ENCODE measurements around the gene MXD1. TPM values are rescaled to one million over a fixed set of nuclear protein-coding genes. Genes with fewer than 3 reads are reported as not detected.

MXD1 gene, protein sequence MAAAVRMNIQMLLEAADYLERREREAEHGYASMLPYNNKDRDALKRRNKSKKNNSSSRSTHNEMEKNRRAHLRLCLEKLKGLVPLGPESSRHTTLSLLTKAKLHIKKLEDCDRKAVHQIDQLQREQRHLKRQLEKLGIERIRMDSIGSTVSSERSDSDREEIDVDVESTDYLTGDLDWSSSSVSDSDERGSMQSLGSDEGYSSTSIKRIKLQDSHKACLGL
- total RNA-seq, result 1 to 10 TPM in 1 of 2 donors, under 1 TPM in 1; 0.73 to 5.5 TPM
- polyA plus RNA-seq (2013, experiment 1 of 2), result 5.1 TPM
- polyA plus RNA-seq (2013, experiment 2 of 2), result 6.1 TPM
- long read RNA-seq, experiment 1, partial matches to known transcripts, result 0 of 4 reads
- long read RNA-seq, experiment 1, other reads (novel, unspliced or antisense), result 4 of 4 reads
- long read RNA-seq, experiment 2, full-length matches to known transcripts, result 4 of 8 reads
- long read RNA-seq, experiment 2, partial matches to known transcripts, result 1 of 8 reads
- long read RNA-seq, experiment 2, other reads (novel, unspliced or antisense), result 3 of 8 reads
- long read RNA-seq, experiment 3, full-length matches to known transcripts, result 16 of 17 reads
- long read RNA-seq, experiment 3, partial matches to known transcripts, result 0 of 17 reads
- long read RNA-seq, experiment 3, other reads (novel, unspliced or antisense), result 1 of 17 reads
- long read RNA-seq, experiment 4, partial matches to known transcripts, result 0 of 1 reads
- long read RNA-seq, experiment 4, other reads (novel, unspliced or antisense), result 0 of 1 reads

DNA sequence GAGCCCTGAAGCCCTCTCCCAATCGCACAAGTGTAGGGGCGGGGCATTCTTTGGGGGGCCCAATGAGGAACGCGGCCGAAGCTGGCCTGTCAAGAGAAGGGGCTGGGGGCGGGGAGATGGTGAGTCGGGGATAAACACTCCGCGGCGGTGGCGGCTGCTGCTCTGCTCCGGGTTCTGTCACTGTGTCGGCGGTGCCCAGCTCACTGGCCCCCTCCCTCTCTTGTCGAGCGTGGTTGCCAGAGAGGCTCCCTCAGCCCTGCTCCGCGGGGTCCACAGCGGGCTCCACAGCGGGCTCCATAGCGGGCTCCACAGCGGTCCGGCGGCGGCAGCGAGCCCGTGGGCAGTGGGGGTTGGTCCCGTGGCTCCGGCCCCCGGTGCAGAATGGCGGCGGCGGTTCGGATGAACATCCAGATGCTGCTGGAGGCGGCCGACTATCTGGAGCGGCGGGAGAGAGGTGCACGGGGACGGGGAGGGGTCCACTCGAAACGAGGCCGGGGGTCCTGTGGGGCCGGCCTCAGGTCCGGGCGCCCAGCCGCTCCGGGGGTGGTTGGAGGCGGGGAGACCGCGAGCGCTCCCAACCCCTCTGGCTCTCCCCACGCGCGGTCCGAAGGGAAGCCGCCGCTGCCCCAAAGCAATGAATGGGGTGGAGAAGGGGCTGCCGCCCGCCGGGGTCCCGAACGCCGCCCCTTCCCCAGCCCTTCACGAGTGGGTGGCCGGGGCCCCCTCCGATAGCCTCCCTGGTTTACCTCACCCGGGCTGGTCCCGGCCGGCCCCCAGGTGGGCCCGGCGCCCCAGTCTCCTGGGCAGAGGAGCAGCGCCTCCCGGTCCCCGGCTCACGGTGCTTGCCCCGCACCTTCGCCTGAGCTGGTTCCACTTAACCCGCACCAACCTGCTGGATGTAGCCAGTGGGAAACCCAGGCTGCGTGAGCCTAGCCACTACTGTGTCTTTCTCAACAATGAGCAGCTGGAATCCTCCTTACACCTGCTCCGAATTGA lies at the start of gene MXD1:
Gene MXD1 (plus strand): TSS at position 160 of the 996 bp plus-strand sequence. CDS start 222 bp downstream, at position 382.
- peak within 1 kb of the TSS; percentile 91 for H3K9ac ChIP-seq (ENCODE audit: extremely low read depth, low read length, poor library complexity, severe bottlenecking)
- H3K4me1 Mint-ChIP-seq, result peaks cover 9% of the 10 kb centered on the region
- H3K36me3 ChIP-seq (ENCODE audit: control insufficient read depth, insufficient read depth, low read length), result peaks cover 14% of the 10 kb centered on the region
- no peaks in the 10 kb centered on the region for H3K27me3 Mint-ChIP-seq (ENCODE audit: insufficient read depth)
- H3K4me1 ChIP-seq (ENCODE audit: control insufficient read depth, insufficient read depth, low read length), result peaks cover 4% of the 10 kb centered on the region
- TF ChIP-seq, protein P1, sequence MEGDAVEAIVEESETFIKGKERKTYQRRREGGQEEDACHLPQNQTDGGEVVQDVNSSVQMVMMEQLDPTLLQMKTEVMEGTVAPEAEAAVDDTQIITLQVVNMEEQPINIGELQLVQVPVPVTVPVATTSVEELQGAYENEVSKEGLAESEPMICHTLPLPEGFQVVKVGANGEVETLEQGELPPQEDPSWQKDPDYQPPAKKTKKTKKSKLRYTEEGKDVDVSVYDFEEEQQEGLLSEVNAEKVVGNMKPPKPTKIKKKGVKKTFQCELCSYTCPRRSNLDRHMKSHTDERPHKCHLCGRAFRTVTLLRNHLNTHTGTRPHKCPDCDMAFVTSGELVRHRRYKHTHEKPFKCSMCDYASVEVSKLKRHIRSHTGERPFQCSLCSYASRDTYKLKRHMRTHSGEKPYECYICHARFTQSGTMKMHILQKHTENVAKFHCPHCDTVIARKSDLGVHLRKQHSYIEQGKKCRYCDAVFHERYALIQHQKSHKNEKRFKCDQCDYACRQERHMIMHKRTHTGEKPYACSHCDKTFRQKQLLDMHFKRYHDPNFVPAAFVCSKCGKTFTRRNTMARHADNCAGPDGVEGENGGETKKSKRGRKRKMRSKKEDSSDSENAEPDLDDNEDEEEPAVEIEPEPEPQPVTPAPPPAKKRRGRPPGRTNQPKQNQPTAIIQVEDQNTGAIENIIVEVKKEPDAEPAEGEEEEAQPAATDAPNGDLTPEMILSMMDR (conservative IDR thresholded peaks at IDR 0.05), result no peak
- H3K27ac ChIP-seq (ENCODE audit: low read depth, low read length), result peak within 1 kb of the TSS; percentile 96
- no peaks in the 10 kb centered on the region for H3K9me3 Mint-ChIP-seq
- peak within 1 kb of the TSS; percentile 79 for H3K4me3 ChIP-seq (ENCODE audit: low read length)
- H3K4me3 Mint-ChIP-seq, result peak within 1 kb of the TSS; percentile 68
- H3K9me3 ChIP-seq (ENCODE audit: control insufficient read depth, low read length), result no peaks in the 10 kb centered on the region
- H3K36me3 Mint-ChIP-seq (ENCODE audit: low read depth), result peaks cover 5% of the 10 kb centered on the region
- peak; percentile 63 for DNase-seq
- 2 to 3% methylated on average over 11 to 81 of the region's 81 CpGs for WGBS, 2 experiments (ENCODE audit: insufficient coverage in 1 of 2, insufficient read length in 1 of 2)
- H3K27me3 ChIP-seq (ENCODE audit: control insufficient read depth, insufficient read depth, low read length, poor library complexity, severe bottlenecking), result peaks cover 9% of the 10 kb centered on the region
- peak within 1 kb of the TSS; percentile 96 for H3K27ac Mint-ChIP-seq

DNA sequence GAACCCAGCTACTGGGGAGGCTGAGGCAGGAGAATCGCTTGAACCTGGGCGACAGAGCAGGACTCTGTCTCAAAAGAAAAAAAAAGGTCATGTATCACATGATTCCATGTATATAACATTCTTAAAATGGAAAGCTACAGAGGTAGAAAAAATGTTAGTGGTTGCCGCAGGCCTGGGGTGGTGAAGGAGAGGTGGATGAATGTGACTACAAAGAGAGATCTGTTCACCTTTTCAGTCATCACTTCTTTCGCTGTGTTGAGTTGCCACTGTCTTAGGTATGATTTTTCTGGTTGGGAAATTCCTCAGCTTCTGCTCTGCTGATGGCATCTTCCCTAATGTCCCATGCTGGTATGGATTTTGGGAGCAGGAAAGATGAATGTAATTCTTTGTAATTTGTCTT lies 26.5 kb upstream of the MXD1 start:
- H3K4me1 Mint-ChIP-seq, result peaks cover 2% of the 10 kb centered on the region
- H3K36me3 Mint-ChIP-seq (ENCODE audit: low read depth), result no peaks in the 10 kb centered on the region
- Histone ChIP-seq H3K9me3 (ENCODE audit: control insufficient read depth, low read length) (peaks cover 28% of the 10 kb centered on the region), H3K27me3 (ENCODE audit: control insufficient read depth, insufficient read depth, low read length, poor library complexity, severe bottlenecking) (peaks cover 39% of the 10 kb centered on the region), H3K4me1 (ENCODE audit: control insufficient read depth, insufficient read depth, low read length) (no peaks in the 10 kb centered on the region), H3K36me3 (ENCODE audit: control insufficient read depth, insufficient read depth, low read length) (no peaks in the 10 kb centered on the region), H3K27ac (ENCODE audit: low read depth, low read length) (no peak overlapping the region), H3K4me3 (ENCODE audit: low read length) (no peak overlapping the region), H3K9ac (ENCODE audit: extremely low read depth, low read length, poor library complexity, severe bottlenecking) (no peak overlapping the region)
- WGBS, 2 experiments (ENCODE audit: insufficient coverage in 1 of 2, insufficient read length in 1 of 2), result 94 to 96% methylated on average over 2 to 4 of the region's 4 CpGs
- TF ChIP-seq, protein P1 (conservative IDR thresholded peaks at IDR 0.05), result no peak
- DNase-seq, result no peak
- H3K4me3 Mint-ChIP-seq, result no peak overlapping the region
- peaks cover 14% of the 10 kb centered on the region for H3K9me3 Mint-ChIP-seq
- no peak overlapping the region for H3K27ac Mint-ChIP-seq
- H3K27me3 Mint-ChIP-seq (ENCODE audit: insufficient read depth), result peaks cover 49% of the 10 kb centered on the region

DNA sequence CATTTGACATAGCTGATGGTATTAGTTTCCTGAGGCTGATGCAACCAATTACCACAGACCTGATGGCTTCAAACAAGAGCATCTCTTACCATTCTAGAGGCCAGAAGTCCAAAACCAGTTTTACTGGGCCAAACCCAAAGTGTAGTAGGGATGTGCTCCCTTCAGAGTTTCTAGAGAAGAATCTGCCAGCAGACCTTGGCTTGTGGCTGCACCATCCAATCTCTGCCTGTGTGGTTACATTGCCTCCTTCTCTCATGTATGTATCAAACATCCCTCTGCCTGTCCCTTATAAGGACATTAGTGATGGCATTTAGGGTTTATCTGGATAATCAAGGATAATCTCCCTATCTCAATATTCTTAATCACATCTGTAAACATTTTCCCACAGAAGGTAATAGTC lies 25.6 kb upstream of the MXD1 start:
- Histone ChIP-seq H3K4me3 (ENCODE audit: low read length) (peak overlapping the region; percentile 19), H3K4me1 (ENCODE audit: control insufficient read depth, insufficient read depth, low read length) (no peaks in the 10 kb centered on the region), H3K36me3 (ENCODE audit: control insufficient read depth, insufficient read depth, low read length) (no peaks in the 10 kb centered on the region), H3K9me3 (ENCODE audit: control insufficient read depth, low read length) (peaks cover 28% of the 10 kb centered on the region), H3K27me3 (ENCODE audit: control insufficient read depth, insufficient read depth, low read length, poor library complexity, severe bottlenecking) (peaks cover 38% of the 10 kb centered on the region), H3K27ac (ENCODE audit: low read depth, low read length) (no peak overlapping the region), H3K9ac (ENCODE audit: extremely low read depth, low read length, poor library complexity, severe bottlenecking) (no peak overlapping the region)
- Mint-ChIP-seq H3K4me1 (peaks cover 2% of the 10 kb centered on the region), H3K4me3 (no peak overlapping the region), H3K27me3 (ENCODE audit: insufficient read depth) (peaks cover 49% of the 10 kb centered on the region), H3K36me3 (ENCODE audit: low read depth) (no peaks in the 10 kb centered on the region), H3K27ac (no peak overlapping the region), H3K9me3 (peaks cover 14% of the 10 kb centered on the region)
- TF ChIP-seq, protein P1 (conservative IDR thresholded peaks at IDR 0.05), result no peak
- DNase-seq, result no peak
